Activated CD4-positive, CD25-positive, alpha-beta regulatory T cell (primary cell): Measurements from ENCODE around the gene FOXO1.

Experiments used
- DNase-seq, 4 experiments: peaks; one replicate each; lab custom pipeline; 2025; lab: John Stamatoyannopoulos, UW

The FOXO1 gene

GRCh38 chr13:40547591-40548315, 118.7 kb downstream of the FOXO1 start:
- no peak for DNase-seq

GRCh38 chr13:40546047-40546446, 120.4 kb downstream of the FOXO1 start:
- DNase-seq = no peak

- no peak for DNase-seq
These were observed 126.0 kb downstream of the FOXO1 start for GRCh38 chr13:40540328-40541044.

- DNase-seq = no peak
These were observed 126.7 kb downstream of the FOXO1 start for GRCh38 chr13:40539576-40540327.

GRCh38 chr13:40537146-40537895, 129.1 kb downstream of the FOXO1 start:
- no peak for DNase-seq

- no peak for DNase-seq
These were observed 129.9 kb downstream of the FOXO1 start for GRCh38 chr13:40536443-40537113.

GRCh38 chr13:40535345-40535836, 131.1 kb downstream of the FOXO1 start:
- no peak for DNase-seq

GRCh38 chr13:40534456-40534855, 132.0 kb downstream of the FOXO1 start:
- no peak for DNase-seq

GRCh38 chr13:40533072-40533471, 133.4 kb downstream of the FOXO1 start:
- DNase-seq = no peak

- no peak for DNase-seq
These were observed 135.5 kb downstream of the FOXO1 start for GRCh38 chr13:40530961-40531360.

GRCh38 chr13:40528881-40529280, 137.6 kb downstream of the FOXO1 start:
- no peak for DNase-seq

- no peak for DNase-seq
These were observed 138.5 kb downstream of the FOXO1 start for GRCh38 chr13:40527914-40528313.

- no peak for DNase-seq
These were observed 144.2 kb downstream of the FOXO1 start for GRCh38 chr13:40522282-40522681.

GRCh38 chr13:40520916-40521315, 145.5 kb downstream of the FOXO1 start:
- DNase-seq = no peak

- DNase-seq = no peak
These were observed 146.8 kb downstream of the FOXO1 start for GRCh38 chr13:40519637-40520036.

- DNase-seq = peak in 2 of 4 experiments; percentile 37 to 41
These were observed 148.0 kb downstream of the FOXO1 start for GRCh38 chr13:40518481-40518882.

- no peak for DNase-seq
These were observed 148.7 kb downstream of the FOXO1 start for GRCh38 chr13:40517486-40518480.

- DNase-seq = no peak
These were observed 150.7 kb downstream of the FOXO1 start for GRCh38 chr13:40515702-40516101.

GRCh38 chr13:40514802-40515201, 151.6 kb downstream of the FOXO1 start:
- no peak for DNase-seq

GRCh38 chr13:40509876-40510275, 156.6 kb downstream of the FOXO1 start:
- DNase-seq = no peak
